GM18517 (cell line): ENCODE data around the gene PADI4.
"Not testable (repeated sequence)": the region's sequence is repeated elsewhere in the genome, so short reads cannot be mapped to it uniquely, and the experiment has no call there.

Experiments used
- ATAC-seq: cut with Tn5 transposase; IDR thresholded peaks from one replicate; pipeline ENCODE4 v1.9.1; 2021; ENCODE audit warnings: mild to moderate bottlenecking, moderate library complexity; ENCODE audit not compliant: unreplicated experiment

PADI4 gene

GRCh38 chr1:17375651-17376050 lies 67.7 kb downstream of the PADI4 start:
- ATAC-seq = no peak

- ATAC-seq = no peak
These were observed 69.4 kb downstream of the PADI4 start for GRCh38 chr1:17377325-17377953.

- no peak for ATAC-seq
These were observed 73.2 kb downstream of the PADI4 start for GRCh38 chr1:17381161-17381560.

GRCh38 chr1:17392199-17392740 lies 84.3 kb downstream of the PADI4 start:
- ATAC-seq = no peak

GRCh38 chr1:17393230-17393629 lies 85.2 kb downstream of the PADI4 start:
- no peak for ATAC-seq

- ATAC-seq = no peak
These were observed 90.1 kb downstream of the PADI4 start for GRCh38 chr1:17397910-17398695.

- ATAC-seq = no peak
These were observed 92.8 kb downstream of the PADI4 start for GRCh38 chr1:17400725-17401341.

- no peak for ATAC-seq
These were observed 93.8 kb downstream of the PADI4 start for GRCh38 chr1:17401841-17402240.

GRCh38 chr1:17403081-17403480 lies 95.1 kb downstream of the PADI4 start:
- no peak for ATAC-seq

GRCh38 chr1:17404034-17404684 lies 96.2 kb downstream of the PADI4 start:
- ATAC-seq = no peak

GRCh38 chr1:17404820-17405219 lies 96.8 kb downstream of the PADI4 start:
- no peak for ATAC-seq

- ATAC-seq = no peak
These were observed 98.1 kb downstream of the PADI4 start for GRCh38 chr1:17405898-17406759.

GRCh38 chr1:17406760-17407475 lies 98.9 kb downstream of the PADI4 start:
- not testable (repeated sequence) for ATAC-seq

- not testable (repeated sequence) for ATAC-seq
These were observed 100.0 kb downstream of the PADI4 start for GRCh38 chr1:17407786-17408514.

GRCh38 chr1:17409391-17409811 lies 101.4 kb downstream of the PADI4 start:
- no peak for ATAC-seq

- no peak for ATAC-seq
These were observed 104.3 kb downstream of the PADI4 start for GRCh38 chr1:17412093-17412870.
